ENCODE data around the gene PPFIBP1. TPM values are rescaled to one million over a fixed set of nuclear protein-coding genes. Genes with fewer than 3 reads are reported as not detected.
"Not testable (repeated sequence)": the region's sequence is repeated elsewhere in the genome, so short reads cannot be mapped to it uniquely, and the experiment has no call there.

The PPFIBP1 gene
- total and polyA plus RNA-seq, 12 donors = 9.6 to 123 (median 74.3) TPM

- H3K4me3 ChIP-seq = no peak overlapping the region
- no peaks in the 10 kb centered on the region for H3K9me3 ChIP-seq (replicated peaks in 1 of 3)
- H3K36me3 ChIP-seq (replicated peaks in 1 of 2) = peaks cover 0 to 15% of the 10 kb centered on the region in 2 donors
- intact Hi-C loops (cut with DNase I) = loop anchor here (5.0 to 10.0 kb wide), 3 partner anchors 81 to 209 kb away; no protein-coding TSS in a partner anchor
- TF ChIP-seq CTCF (IDR thresholded peaks at IDR 0.05) = no peak
- TF ChIP-seq POLR2A (IDR thresholded peaks at IDR 0.05) = no peak
- WGBS, 4 donors = 91 to 97% (median 94%) methylated on average over 1 of the region's 1 CpG
- no peaks in the 10 kb centered on the region for H3K27me3 ChIP-seq
- no peak overlapping the region for H3K27ac ChIP-seq
- no peak for DNase-seq
- no peaks in the 10 kb centered on the region for H3K4me1 ChIP-seq (replicated peaks in 1 of 2)
Observed at GRCh38 chr12:27733791-27734190, 209.8 kb downstream of the PPFIBP1 start.

GRCh38 chr12:27734321-27734720, 210.3 kb downstream of the PPFIBP1 start:
- H3K9me3 ChIP-seq (replicated peaks in 1 of 3); DNase-seq; H3K4me1 ChIP-seq (replicated peaks in 1 of 2); H3K27me3 ChIP-seq; H3K4me3 ChIP-seq; H3K27ac ChIP-seq: not testable (repeated sequence)
- 88 to 94% (median 91%) methylated on average over 9 of the region's 9 CpGs for WGBS, 4 donors
- H3K36me3 ChIP-seq (replicated peaks in 1 of 2) = peaks cover 0 to 15% of the 10 kb centered on the region in 2 donors
- intact Hi-C loops (cut with DNase I) = loop anchor here (5.0 to 10.0 kb wide), 3 partner anchors 80 to 208 kb away; no protein-coding TSS in a partner anchor

- TF ChIP-seq POLR2A (IDR thresholded peaks at IDR 0.05) (no peak), CTCF (IDR thresholded peaks at IDR 0.05) (no peak)
- Histone ChIP-seq H3K36me3 (replicated peaks in 1 of 2) (no peaks in the 10 kb centered on the region), H3K9me3 (replicated peaks in 1 of 3) (no peaks in the 10 kb centered on the region), H3K27me3 (no peaks in the 10 kb centered on the region), H3K4me1 (replicated peaks in 1 of 2) (peaks cover 7 to 11% of the 10 kb centered on the region in 2 donors), H3K27ac (no peak overlapping the region), H3K4me3 (no peak overlapping the region)
- 96 to 99% (median 97%) methylated on average over 5 of the region's 5 CpGs for WGBS, 4 donors
- DNase-seq = no peak
- intact Hi-C loops (cut with DNase I) = no loop called here
Observed at GRCh38 chr12:27743601-27744000, 219.6 kb downstream of the PPFIBP1 start.

Other genes starting within 250 kb of the PPFIBP1 start
- 1 to 10 TPM in 5 of 9 donors, under 1 TPM in 4; 0.40 to 2.5 (median 1.3) TPM for gene BMAL2, start 191.4 kb upstream of the PPFIBP1 start, total RNA-seq
- 1 to 10 TPM in 1 of 3 donors, under 1 TPM in 2; 0.40 to 1.7 (median 0.51) TPM for gene BMAL2, start 191.4 kb upstream of the PPFIBP1 start, polyA plus RNA-seq
- gene SMCO2, start 77.5 kb upstream of the PPFIBP1 start, total RNA-seq = under 1 TPM in 2 of 9 donors, not detected in 7; 0.42 to 0.54 TPM
- under 1 TPM in 2 of 3 donors, not detected in 1; 0.57 to 0.88 TPM for gene SMCO2, start 77.5 kb upstream of the PPFIBP1 start, polyA plus RNA-seq
- gene REP15, start 172.2 kb downstream of the PPFIBP1 start, total RNA-seq = 1 to 10 TPM in 6 of 9 donors, under 1 TPM in 1, not detected in 2; 0.91 to 3.1 (median 1.8) TPM
- gene REP15, start 172.2 kb downstream of the PPFIBP1 start, polyA plus RNA-seq = 1 to 10 TPM; 1.3 to 5.2 (median 2.7) TPM
- 10 to 100 TPM; 39.5 to 96.2 (median 62.7) TPM for gene MRPS35, start 186.6 kb downstream of the PPFIBP1 start, total RNA-seq
- gene MRPS35, start 186.6 kb downstream of the PPFIBP1 start, polyA plus RNA-seq = 100 to 1,000 TPM in 1 of 3 donors, 10 to 100 TPM in 2; 21.0 to 137 (median 22.0) TPM